Measurements from ENCODE around the gene HNF4A. TPM values are rescaled to one million over a fixed set of nuclear protein-coding genes. Genes with fewer than 3 reads are reported as not detected.

Gene HNF4A
- total and polyA plus RNA-seq, 2 of the 13 experiments (the other 11 are each of a cell fraction or from before 2014, with no cell fraction given): 80.9 to 169 TPM

DNA sequence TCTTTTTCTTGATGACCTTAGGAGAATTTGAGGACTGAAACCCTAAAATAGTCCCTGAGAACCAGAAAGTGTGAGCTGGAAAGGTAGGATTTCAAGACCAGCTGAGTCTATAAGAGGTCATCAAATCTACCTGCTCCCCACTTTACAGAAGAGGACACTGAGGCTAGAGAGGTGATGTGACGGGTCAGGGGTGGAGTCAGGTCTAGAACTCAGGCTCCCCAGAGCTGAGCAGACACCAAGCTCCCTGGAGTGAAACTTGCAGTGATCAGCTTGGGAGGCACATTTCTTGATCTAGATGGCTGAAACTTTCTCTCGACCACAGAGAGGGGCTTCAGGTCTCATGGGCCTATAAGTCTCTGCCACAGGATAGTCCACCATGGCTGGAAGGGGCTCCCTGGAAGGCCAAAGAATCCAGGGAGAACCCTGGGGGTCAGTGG is 55.1 kb downstream of the HNF4A start:
- Histone ChIP-seq H3K36me3 (replicated peaks in 1 of 2; ENCODE audit: control insufficient read depth in 1 of 2, insufficient read depth in 2 of 2, low read length in 2 of 2) (peaks cover 56 to 76% of the 10 kb centered on the region in 2 experiments), H3K9ac (ENCODE audit: insufficient read depth, low read depth, low read length) (peak overlapping the region; percentile 71)
- DNase-seq (ENCODE audit: low spot score): no peak
- peak; percentile 35; the same call in 1 of the 2 replicates for TF ChIP-seq MAFG (CRISPR knock-in tag; IDR thresholded peaks at IDR 0.05)
- TF ChIP-seq CAMTA2 (CRISPR knock-in tag; IDR thresholded peaks at IDR 0.05; ENCODE audit: borderline replicate concordance): peak; percentile 32; the same call in 1 of the 2 replicates
- no peak for TF ChIP-seq TFDP2 (CRISPR knock-in tag; IDR thresholded peaks at IDR 0.05)
- no peak for TF ChIP-seq TRIM22 (IDR thresholded peaks at IDR 0.05)
- no peak for TF ChIP-seq CBX1 (IDR thresholded peaks at IDR 0.05; ENCODE audit: low read depth)
- 0 out of 2 replicates have a peak, but pooled peaks have one; percentile 12 for TF ChIP-seq SSRP1 (CRISPR knock-in tag; IDR thresholded peaks at IDR 0.05)
- TF ChIP-seq, protein P1, sequence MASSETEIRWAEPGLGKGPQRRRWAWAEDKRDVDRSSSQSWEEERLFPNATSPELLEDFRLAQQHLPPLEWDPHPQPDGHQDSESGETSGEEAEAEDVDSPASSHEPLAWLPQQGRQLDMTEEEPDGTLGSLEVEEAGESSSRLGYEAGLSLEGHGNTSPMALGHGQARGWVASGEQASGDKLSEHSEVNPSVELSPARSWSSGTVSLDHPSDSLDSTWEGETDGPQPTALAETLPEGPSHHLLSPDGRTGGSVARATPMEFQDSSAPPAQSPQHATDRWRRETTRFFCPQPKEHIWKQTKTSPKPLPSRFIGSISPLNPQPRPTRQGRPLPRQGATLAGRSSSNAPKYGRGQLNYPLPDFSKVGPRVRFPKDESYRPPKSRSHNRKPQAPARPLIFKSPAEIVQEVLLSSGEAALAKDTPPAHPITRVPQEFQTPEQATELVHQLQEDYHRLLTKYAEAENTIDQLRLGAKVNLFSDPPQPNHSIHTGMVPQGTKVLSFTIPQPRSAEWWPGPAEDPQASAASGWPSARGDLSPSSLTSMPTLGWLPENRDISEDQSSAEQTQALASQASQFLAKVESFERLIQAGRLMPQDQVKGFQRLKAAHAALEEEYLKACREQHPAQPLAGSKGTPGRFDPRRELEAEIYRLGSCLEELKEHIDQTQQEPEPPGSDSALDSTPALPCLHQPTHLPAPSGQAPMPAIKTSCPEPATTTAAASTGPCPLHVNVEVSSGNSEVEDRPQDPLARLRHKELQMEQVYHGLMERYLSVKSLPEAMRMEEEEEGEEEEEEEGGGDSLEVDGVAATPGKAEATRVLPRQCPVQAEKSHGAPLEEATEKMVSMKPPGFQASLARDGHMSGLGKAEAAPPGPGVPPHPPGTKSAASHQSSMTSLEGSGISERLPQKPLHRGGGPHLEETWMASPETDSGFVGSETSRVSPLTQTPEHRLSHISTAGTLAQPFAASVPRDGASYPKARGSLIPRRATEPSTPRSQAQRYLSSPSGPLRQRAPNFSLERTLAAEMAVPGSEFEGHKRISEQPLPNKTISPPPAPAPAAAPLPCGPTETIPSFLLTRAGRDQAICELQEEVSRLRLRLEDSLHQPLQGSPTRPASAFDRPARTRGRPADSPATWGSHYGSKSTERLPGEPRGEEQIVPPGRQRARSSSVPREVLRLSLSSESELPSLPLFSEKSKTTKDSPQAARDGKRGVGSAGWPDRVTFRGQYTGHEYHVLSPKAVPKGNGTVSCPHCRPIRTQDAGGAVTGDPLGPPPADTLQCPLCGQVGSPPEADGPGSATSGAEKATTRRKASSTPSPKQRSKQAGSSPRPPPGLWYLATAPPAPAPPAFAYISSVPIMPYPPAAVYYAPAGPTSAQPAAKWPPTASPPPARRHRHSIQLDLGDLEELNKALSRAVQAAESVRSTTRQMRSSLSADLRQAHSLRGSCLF (CRISPR knock-in tag; IDR thresholded peaks at IDR 0.05; ENCODE audit: borderline replicate concordance): 0 out of 2 replicates have a peak, but pooled peaks have one; percentile 79
- TF ChIP-seq ZUFSP (CRISPR knock-in tag; IDR thresholded peaks at IDR 0.05; ENCODE audit: borderline replicate concordance): no peak
- TF ChIP-seq ZNF644 (CRISPR knock-in tag; IDR thresholded peaks at IDR 0.05; ENCODE audit: low read depth): no peak
- TF ChIP-seq ZFP90 (CRISPR knock-in tag; IDR thresholded peaks at IDR 0.05; ENCODE audit: borderline replicate concordance): no peak
- TF ChIP-seq RARG (CRISPR knock-in tag; IDR thresholded peaks at IDR 0.05; ENCODE audit: low read depth): no peak
- TF ChIP-seq STAT5B (CRISPR knock-in tag; IDR thresholded peaks at IDR 0.05): peak; percentile 29; the same call in 1 of the 2 replicates
- TF ChIP-seq CCAR2 (optimal IDR thresholded peaks at IDR 0.05; ENCODE audit: low read depth, low read length): no peak
- no peak for TF ChIP-seq RCOR2 (CRISPR knock-in tag; IDR thresholded peaks at IDR 0.05)
- no peak for TF ChIP-seq SNAI1 (CRISPR knock-in tag; IDR thresholded peaks at IDR 0.05; ENCODE audit: borderline replicate concordance)

More for the DNA sequence above, 55.1 kb downstream of the HNF4A start:
- Histone ChIP-seq H4K20me1 (ENCODE audit: insufficient read depth, low read length) (no peaks in the 10 kb centered on the region), H3K4me3 (replicated peaks in 1 of 3; ENCODE audit: insufficient read depth in 1 of 3, low read depth in 2 of 3, low read length in 3 of 3) (peak overlapping the region in 2 of 3 experiments; percentile 10 to 47; a peak in 3 of 6 replicates), H2AFZ (ENCODE audit: low read length) (no peak overlapping the region), H3K4me1 (ENCODE audit: insufficient read depth, low read length) (peaks cover 100% of the 10 kb centered on the region), H3K27me3 (ENCODE audit: control insufficient read depth in 1 of 2, insufficient read depth in 2 of 2, low read length in 2 of 2) (no peaks in the 10 kb centered on the region), H3K9me3 (ENCODE audit: low read length) (no peaks in the 10 kb centered on the region), H3K27ac (ENCODE audit: extremely low read length, insufficient read depth, low read length) (peak overlapping the region; percentile 87), H3K4me2 (ENCODE audit: low read depth, low read length) (peak overlapping the region; percentile 75), H3K79me2 (ENCODE audit: insufficient read depth, low read length) (peaks cover 23% of the 10 kb centered on the region)
- ChIA-PET POLR2A (interaction anchor here (0.8 to 11.5 kb wide), 23 partner anchors 8 to 200 kb away, joined by 3 to 556 read pairs (median 10); partner anchors contain the start of genes FITM2, HNF4A, OSER1 and SERINC3), CTCF (ENCODE audit: low intra/inter-chr PET ratio, low total read pairs) (interaction anchor here (1.3 to 1.5 kb wide), 2 partner anchors 24 to 50 kb away, joined by 3 to 4 read pairs; no protein-coding TSS in a partner anchor)
- peak; percentile 30 for FAIRE-seq
- intact Hi-C loops (cut with micrococcal nuclease; ENCODE audit: unreplicated experiment): loop anchor here (1.0 to 2.0 kb wide), 3 partner anchors 8 to 24 kb away; no protein-coding TSS in a partner anchor
- TSS peak; percentile 91 for BruUV-seq (replicated peaks)
- WGBS (ENCODE audit: low lambda C conversion rate): 86% methylated on average over 1 of the region's 2 CpGs
- peak; percentile 26 for ATAC-seq
- in situ Hi-C loops (cut with HindIII; ENCODE audit: extremely low pct_ligation_motif_present, low pct_unique_long_range_greater_than_20kb): no loop called here
